Lung (tissue), 12 donors: ENCODE data around the gene AMIGO3. TPM values are rescaled to one million over a fixed set of nuclear protein-coding genes. Genes with fewer than 3 reads are reported as not detected.

Source experiments
- ATAC-seq: fragments of 200-7000 bp; cut with Tn5 transposase; one replicate; pipeline ENCODE4 v1.9.1; 2020; ENCODE audit warnings: moderate number of reproducible peaks; ENCODE audit not compliant: insufficient read depth, low FRiP score
- DNase-seq, 3 donors: peaks; one replicate each; pipeline ENCODE4 v3.0.0-alpha.2; 2013 to 2017
- H3K27ac ChIP-seq, 2 donors: one replicate each; pipeline ENCODE4 v1.5.1; 2013; ENCODE audit warnings: mild to moderate bottlenecking in 2 of 2, moderate library complexity in 2 of 2, control low read depth in 1 of 2, inconsistent platforms in 1 of 2, low read depth in 1 of 2, low read length in 1 of 2
- H3K27me3 ChIP-seq, 3 donors: one replicate each; pipeline ENCODE4 v1.5.1; 2013; ENCODE audit warnings: low read length in 2 of 3; ENCODE audit not compliant: control insufficient read depth in 3 of 3, insufficient read depth in 3 of 3
- H3K36me3 ChIP-seq, 4 donors: one replicate each; pipeline ENCODE4 v1.5.1; 2013; ENCODE audit warnings: low read length in 4 of 4, mild to moderate bottlenecking in 1 of 4, moderate library complexity in 1 of 4; ENCODE audit not compliant: control insufficient read depth in 4 of 4, insufficient read depth in 4 of 4
- H3K4me1 ChIP-seq, 5 donors: one replicate each; pipeline ENCODE4 v1.5.1; 2013; ENCODE audit warnings: low read length in 5 of 5, mild to moderate bottlenecking in 2 of 5, moderate library complexity in 1 of 5; ENCODE audit not compliant: control insufficient read depth in 5 of 5, insufficient read depth in 5 of 5
- H3K4me3 ChIP-seq: one replicate; pipeline ENCODE4 v1.5.1; 2013; ENCODE audit warnings: mild to moderate bottlenecking, control low read depth, moderate library complexity
- H3K9ac ChIP-seq, 2 donors: one replicate each; pipeline ENCODE4 v1.5.1; 2013; ENCODE audit warnings: low read length in 2 of 2, control low read depth in 1 of 2; ENCODE audit not compliant: insufficient read depth in 1 of 2
- H3K9me3 ChIP-seq, 4 donors: one replicate each; pipeline ENCODE4 v1.5.1; 2013; ENCODE audit warnings: low read length in 3 of 4, mild to moderate bottlenecking in 1 of 4, moderate library complexity in 1 of 4; ENCODE audit not compliant: control insufficient read depth in 4 of 4, insufficient read depth in 3 of 4
- WGBS, 2 donors: extraction: QIAGEN DNeasy Blood & Tissue Kit; methylation state at CpG; one replicate each; pipeline ENCODE4 v1.1.7; 2013; 5-methylcytosine and 5-hydroxymethylcytosine counted together
- polyA plus RNA-seq, 2 donors: library from polyadenylated mRNA; stranded (reverse); fragments of 200-250 nt; gene quantifications; one replicate each; pipeline ENCODE4 v1.2.1, GENCODE V29; 2013
- total RNA-seq, 2 donors: library from RNA; depleted of rRNA in 1 of 2; stranded (reverse); fragments of >200 nt in 1 of 2; gene quantifications; one replicate each; pipeline ENCODE4 v1.2.1, GENCODE V29; 2014 to 2021
- TF ChIP-seq, protein P1 (sequence below): IDR thresholded peaks from 2 replicates; pipeline ENCODE4 v1.5.1; 2012; ENCODE audit warnings: mild to moderate bottlenecking; ENCODE audit errors: control extremely low read depth, extremely low read depth
- donor health status: control.
- donor health status: control.
- donor health status: Bipolar disorder and iron deficiency.
- donor health status: healthy.
- donor health status: DM: yes; HTN: yes; CAD: no.

Gene AMIGO3
- total and polyA plus RNA-seq, 4 donors = 0.25 to 0.63 (median 0.51) TPM; not detected in 1

DNA sequence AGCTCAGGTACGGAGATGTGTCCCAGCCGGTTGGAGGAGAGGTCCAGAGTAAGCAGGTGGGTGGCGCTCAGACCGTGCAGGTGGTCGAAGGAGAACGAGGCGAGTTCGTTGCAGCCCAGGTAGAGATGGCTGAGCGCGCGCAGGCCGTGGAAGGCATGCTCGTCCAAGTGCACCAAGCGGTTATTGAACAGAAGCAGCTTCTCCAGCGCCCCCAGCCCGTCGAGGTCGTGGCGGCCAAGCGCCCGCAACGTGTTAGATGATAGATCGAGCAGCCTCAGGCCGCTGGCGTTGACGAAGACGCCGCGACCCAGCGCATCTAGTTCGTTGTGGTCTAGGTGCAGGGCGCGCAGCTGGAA lies 648 bp downstream of the AMIGO3 start:
- Histone ChIP-seq H3K9ac (no peak overlapping the region), H3K27me3 (no peaks in the 10 kb centered on the region)
- peak in 2 of 3 donors; percentile 19 to 27 for DNase-seq

DNA sequence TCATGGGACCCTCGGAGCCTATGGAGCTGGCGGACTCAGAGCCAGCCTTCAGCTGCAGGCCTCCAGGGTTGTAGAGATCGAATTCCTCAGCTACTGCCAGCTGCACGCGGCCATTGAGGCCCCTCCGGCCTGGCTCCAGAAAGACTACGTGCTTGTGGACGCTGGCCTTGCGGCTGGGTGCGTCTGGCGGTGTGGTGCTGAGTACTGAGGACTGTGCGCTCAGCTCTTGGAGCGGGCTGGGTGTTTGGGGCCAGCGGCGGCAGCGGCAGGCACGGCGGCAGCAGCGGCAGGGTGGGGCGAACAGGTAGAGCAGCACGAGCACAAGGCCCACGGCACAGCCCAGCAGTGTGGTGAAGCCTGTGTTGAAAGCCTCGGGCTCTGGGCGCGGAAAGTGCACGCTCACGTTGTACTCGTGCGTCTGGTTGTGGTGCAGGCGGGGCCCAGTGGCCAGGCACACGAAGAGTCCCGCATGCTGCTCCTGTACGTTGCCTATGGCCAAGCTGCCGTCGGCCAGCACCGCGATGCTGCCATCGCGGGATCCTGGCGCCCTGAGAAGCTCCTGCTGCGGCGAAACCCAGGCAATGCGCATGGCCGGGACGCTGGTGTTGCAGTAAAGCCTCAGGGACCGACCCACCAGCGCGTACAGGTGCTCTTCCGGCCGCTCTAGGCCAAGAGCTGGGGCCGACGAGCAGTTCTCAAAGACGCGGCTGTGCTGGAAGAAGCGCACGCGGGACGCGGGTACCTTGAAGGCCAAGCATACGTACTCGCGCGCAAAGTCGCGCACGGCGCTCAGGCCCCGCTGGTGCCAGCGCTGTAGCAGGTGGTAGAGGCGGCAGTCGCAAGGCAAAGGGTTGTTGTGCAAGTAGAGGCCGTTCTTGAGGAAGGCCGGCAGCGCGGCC lies 1.3 kb downstream of the AMIGO3 start:
- 62 to 70% methylated on average over 69 to 75 of the region's 75 CpGs for WGBS, 2 donors
- Histone ChIP-seq H3K4me1 (peaks cover 0 to 25% (median 11%) of the 10 kb centered on the region in 5 donors), H3K9ac (no peak overlapping the region), H3K27ac (no peak overlapping the region), H3K9me3 (no peaks in the 10 kb centered on the region), H3K27me3 (no peaks in the 10 kb centered on the region), H3K4me3 (no peak overlapping the region), H3K36me3 (peaks cover 0 to 31% (median 17%) of the 10 kb centered on the region in 4 donors)
- no peak for ATAC-seq
- TF ChIP-seq, protein P1, sequence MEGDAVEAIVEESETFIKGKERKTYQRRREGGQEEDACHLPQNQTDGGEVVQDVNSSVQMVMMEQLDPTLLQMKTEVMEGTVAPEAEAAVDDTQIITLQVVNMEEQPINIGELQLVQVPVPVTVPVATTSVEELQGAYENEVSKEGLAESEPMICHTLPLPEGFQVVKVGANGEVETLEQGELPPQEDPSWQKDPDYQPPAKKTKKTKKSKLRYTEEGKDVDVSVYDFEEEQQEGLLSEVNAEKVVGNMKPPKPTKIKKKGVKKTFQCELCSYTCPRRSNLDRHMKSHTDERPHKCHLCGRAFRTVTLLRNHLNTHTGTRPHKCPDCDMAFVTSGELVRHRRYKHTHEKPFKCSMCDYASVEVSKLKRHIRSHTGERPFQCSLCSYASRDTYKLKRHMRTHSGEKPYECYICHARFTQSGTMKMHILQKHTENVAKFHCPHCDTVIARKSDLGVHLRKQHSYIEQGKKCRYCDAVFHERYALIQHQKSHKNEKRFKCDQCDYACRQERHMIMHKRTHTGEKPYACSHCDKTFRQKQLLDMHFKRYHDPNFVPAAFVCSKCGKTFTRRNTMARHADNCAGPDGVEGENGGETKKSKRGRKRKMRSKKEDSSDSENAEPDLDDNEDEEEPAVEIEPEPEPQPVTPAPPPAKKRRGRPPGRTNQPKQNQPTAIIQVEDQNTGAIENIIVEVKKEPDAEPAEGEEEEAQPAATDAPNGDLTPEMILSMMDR = no peak
- peak in 1 of 3 donors; percentile 18 for DNase-seq

More for the DNA sequence above, 648 bp downstream of the AMIGO3 start:
- 6 to 10% methylated on average over 33 of the region's 33 CpGs for WGBS, 2 donors
- Histone ChIP-seq H3K36me3 (peaks cover 0 to 31% (median 17%) of the 10 kb centered on the region in 4 donors), H3K4me3 (peak overlapping the region; percentile 1), H3K27ac (peak overlapping the region in 1 of 2 donors; percentile 23), H3K9me3 (no peaks in the 10 kb centered on the region), H3K4me1 (peaks cover 0 to 25% (median 11%) of the 10 kb centered on the region in 5 donors)
- ATAC-seq = no peak
- TF ChIP-seq, protein P1 = no peak

DNA sequence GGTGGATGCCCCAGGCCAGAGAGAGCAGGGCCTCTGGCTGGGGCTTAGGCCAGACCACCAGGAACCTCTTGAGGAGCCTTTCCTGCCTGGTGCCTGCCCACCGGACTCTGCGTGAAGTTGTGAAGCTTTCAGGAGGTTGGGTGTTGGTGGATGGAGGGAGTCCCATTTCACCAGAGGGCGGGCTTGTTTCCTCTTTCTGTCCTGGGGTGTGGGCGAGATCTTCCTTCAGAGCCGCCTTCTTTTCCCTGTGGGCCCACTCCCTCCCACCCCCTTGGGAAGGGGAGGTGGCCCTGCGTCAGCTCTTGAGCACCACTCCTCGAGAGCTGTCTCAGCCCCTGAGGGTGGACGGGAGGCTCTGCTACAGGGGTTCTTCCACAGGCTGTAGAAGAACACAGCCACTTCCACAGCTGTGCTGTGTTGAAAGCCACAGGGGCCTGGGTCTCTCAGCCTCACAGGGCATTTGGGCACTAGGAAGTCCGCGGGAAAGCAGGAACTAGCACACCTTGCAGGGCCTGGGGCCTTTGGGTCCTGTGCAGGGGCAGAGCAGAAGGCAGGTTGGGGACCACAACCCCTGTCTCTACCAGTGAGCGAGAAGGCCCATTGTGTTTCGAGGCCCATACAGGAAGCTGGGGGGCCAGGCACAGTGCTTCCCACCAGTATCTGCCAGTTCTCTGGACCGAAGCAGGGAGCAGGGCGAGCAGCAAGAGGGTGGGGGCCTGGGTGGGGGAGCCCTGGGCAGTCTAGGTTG lies 2.1 kb downstream of the AMIGO3 start:
- Histone ChIP-seq H3K9me3 (no peaks in the 10 kb centered on the region), H3K4me3 (no peak overlapping the region), H3K27me3 (no peaks in the 10 kb centered on the region), H3K9ac (no peak overlapping the region), H3K4me1 (peaks cover 0 to 21% (median 4%) of the 10 kb centered on the region in 5 donors), H3K36me3 (peaks cover 0 to 27% (median 17%) of the 10 kb centered on the region in 4 donors), H3K27ac (no peak overlapping the region)
- 89 to 91% methylated on average over 13 to 14 of the region's 14 CpGs for WGBS, 2 donors
- TF ChIP-seq, protein P1 = no peak
- ATAC-seq (no peak), DNase-seq (no peak)
